Neural crest cell (in vitro differentiated cells): Measurements from ENCODE around the gene RUNDC3A. TPM values are rescaled to one million over a fixed set of nuclear protein-coding genes. Genes with fewer than 3 reads are reported as not detected.

Source experiments
- DNase-seq: peaks from one replicate; pipeline ENCODE4 v3.0.0; 2021; ENCODE audit warnings: low read depth, mixed read lengths, low spot score
- H3K27ac Mint-ChIP-seq: one replicate; pipeline ENCODE4 v1.8.0; 2021; ENCODE audit warnings: mild to moderate bottlenecking, mixed read lengths; ENCODE audit not compliant: unreplicated experiment
- H3K27me3 Mint-ChIP-seq: 2 replicates; pipeline ENCODE4 v1.8.0; 2021; ENCODE audit warnings: low read depth, mild to moderate bottlenecking, mixed read lengths
- H3K36me3 Mint-ChIP-seq: 2 replicates; pipeline ENCODE4 v1.8.0; 2021; ENCODE audit warnings: low read depth, mild to moderate bottlenecking, mixed read lengths
- H3K4me1 Mint-ChIP-seq: 2 replicates; pipeline ENCODE4 v1.8.0; 2021; ENCODE audit warnings: mixed read lengths
- H3K4me3 Mint-ChIP-seq: one replicate; pipeline ENCODE4 v1.8.0; 2021; ENCODE audit warnings: mild to moderate bottlenecking, mixed read lengths
- H3K9me3 Mint-ChIP-seq: 2 replicates; pipeline ENCODE4 v1.8.0; 2021; ENCODE audit warnings: mixed read lengths
- CTCF ChIP-seq: fragments of 200-600 bp; sonication (generic); conservative IDR thresholded peaks from 2 replicates; pipeline ENCODE4 v1.5.0; 2021; ENCODE audit warnings: antibody characterized with exemption, mild to moderate bottlenecking
- total RNA-seq: library from RNA; stranded (reverse); gene quantifications from 2 replicates; pipeline ENCODE4 v1.2.1, GENCODE V29; 2021

RUNDC3A gene
- total RNA-seq, 1 donor from 2014 or later = 12.9 TPM

GRCh38 chr17:44311562-44312181 is 3.3 kb downstream of the RUNDC3A start:
- Mint-ChIP-seq H3K9me3 (no peaks in the 10 kb centered on the region), H3K36me3 (no peaks in the 10 kb centered on the region), H3K4me1 (peaks cover 31% of the 10 kb centered on the region), H3K27ac (no peak overlapping the region), H3K4me3 (peak overlapping the region; percentile 13), H3K27me3 (peaks cover 67% of the 10 kb centered on the region)
- no peak for DNase-seq
- TF ChIP-seq CTCF = no peak

GRCh38 chr17:44312396-44313104 is 4.1 kb downstream of the RUNDC3A start:
- peaks cover 23% of the 10 kb centered on the region for H3K4me1 Mint-ChIP-seq
- no peak for DNase-seq
- H3K36me3 Mint-ChIP-seq = peaks cover 3% of the 10 kb centered on the region
- peaks cover 72% of the 10 kb centered on the region for H3K27me3 Mint-ChIP-seq
- H3K4me3 Mint-ChIP-seq = peak overlapping the region; percentile 66
- no peak for TF ChIP-seq CTCF
- no peaks in the 10 kb centered on the region for H3K9me3 Mint-ChIP-seq
- no peak overlapping the region for H3K27ac Mint-ChIP-seq

- no peaks in the 10 kb centered on the region for H3K9me3 Mint-ChIP-seq
- no peak overlapping the region for H3K27ac Mint-ChIP-seq
- TF ChIP-seq CTCF = no peak
- peaks cover 4% of the 10 kb centered on the region for H3K36me3 Mint-ChIP-seq
- peaks cover 19% of the 10 kb centered on the region for H3K4me1 Mint-ChIP-seq
- peaks cover 85% of the 10 kb centered on the region for H3K27me3 Mint-ChIP-seq
- DNase-seq = no peak
- H3K4me3 Mint-ChIP-seq = peak overlapping the region; percentile 52
Observed at GRCh38 chr17:44314031-44314430, 5.6 kb downstream of the RUNDC3A start.

- no peaks in the 10 kb centered on the region for H3K9me3 Mint-ChIP-seq
- DNase-seq = no peak
- H3K27me3 Mint-ChIP-seq = peaks cover 90% of the 10 kb centered on the region
- peaks cover 4% of the 10 kb centered on the region for H3K36me3 Mint-ChIP-seq
- no peak for TF ChIP-seq CTCF
- H3K27ac Mint-ChIP-seq = no peak overlapping the region
- peak overlapping the region; percentile 52 for H3K4me3 Mint-ChIP-seq
- peaks cover 19% of the 10 kb centered on the region for H3K4me1 Mint-ChIP-seq
Observed at GRCh38 chr17:44314524-44314868, 6.1 kb downstream of the RUNDC3A start.

- Mint-ChIP-seq H3K4me3 (no peak overlapping the region), H3K9me3 (no peaks in the 10 kb centered on the region), H3K27me3 (peaks cover 86% of the 10 kb centered on the region), H3K4me1 (peaks cover 16% of the 10 kb centered on the region), H3K36me3 (peaks cover 4% of the 10 kb centered on the region), H3K27ac (no peak overlapping the region)
- no peak for TF ChIP-seq CTCF
- no peak for DNase-seq
Observed at GRCh38 chr17:44314869-44315661, 6.7 kb downstream of the RUNDC3A start.
